WTC11 (cell line): ENCODE data around the gene CHPF2.

ENCODE experiments used
- SP1 ChIP-seq: sonication (generic); formaldehyde crosslinking; conservative IDR thresholded peaks from 2 replicates; pipeline ENCODE4 v1.8.1; 2022; ENCODE audit warnings: missing genetic modification reagents
- ZNF232 ChIP-seq: sonication (generic); formaldehyde crosslinking; IDR thresholded peaks from 2 replicates; pipeline ENCODE4 v1.8.0; 2022; ENCODE audit warnings: mild to moderate bottlenecking, missing genetic modification reagents
- TF ChIP-seq, protein P1 (sequence below): sonication (generic); formaldehyde crosslinking; IDR thresholded peaks from 2 replicates; pipeline ENCODE4 v1.8.1; 2022; ENCODE audit warnings: mild to moderate bottlenecking, missing genetic modification reagents, moderate library complexity, borderline replicate concordance

GRCh38 chr7:151265351-151265931 lies 33.2 kb downstream of the CHPF2 start:
- no peak for TF ChIP-seq SP1 (CRISPR knock-in tag)
- TF ChIP-seq, protein P1, sequence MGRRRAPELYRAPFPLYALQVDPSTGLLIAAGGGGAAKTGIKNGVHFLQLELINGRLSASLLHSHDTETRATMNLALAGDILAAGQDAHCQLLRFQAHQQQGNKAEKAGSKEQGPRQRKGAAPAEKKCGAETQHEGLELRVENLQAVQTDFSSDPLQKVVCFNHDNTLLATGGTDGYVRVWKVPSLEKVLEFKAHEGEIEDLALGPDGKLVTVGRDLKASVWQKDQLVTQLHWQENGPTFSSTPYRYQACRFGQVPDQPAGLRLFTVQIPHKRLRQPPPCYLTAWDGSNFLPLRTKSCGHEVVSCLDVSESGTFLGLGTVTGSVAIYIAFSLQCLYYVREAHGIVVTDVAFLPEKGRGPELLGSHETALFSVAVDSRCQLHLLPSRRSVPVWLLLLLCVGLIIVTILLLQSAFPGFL = no peak
- TF ChIP-seq ZNF232 (CRISPR knock-in tag) = no peak
